ENCODE results near the gene GLO1. TPM values are rescaled to one million over a fixed set of nuclear protein-coding genes. Genes with fewer than 3 reads are reported as not detected.

GLO1 gene
- polyA plus RNA-seq, 1 experiment, result 41.9 TPM

DNA sequence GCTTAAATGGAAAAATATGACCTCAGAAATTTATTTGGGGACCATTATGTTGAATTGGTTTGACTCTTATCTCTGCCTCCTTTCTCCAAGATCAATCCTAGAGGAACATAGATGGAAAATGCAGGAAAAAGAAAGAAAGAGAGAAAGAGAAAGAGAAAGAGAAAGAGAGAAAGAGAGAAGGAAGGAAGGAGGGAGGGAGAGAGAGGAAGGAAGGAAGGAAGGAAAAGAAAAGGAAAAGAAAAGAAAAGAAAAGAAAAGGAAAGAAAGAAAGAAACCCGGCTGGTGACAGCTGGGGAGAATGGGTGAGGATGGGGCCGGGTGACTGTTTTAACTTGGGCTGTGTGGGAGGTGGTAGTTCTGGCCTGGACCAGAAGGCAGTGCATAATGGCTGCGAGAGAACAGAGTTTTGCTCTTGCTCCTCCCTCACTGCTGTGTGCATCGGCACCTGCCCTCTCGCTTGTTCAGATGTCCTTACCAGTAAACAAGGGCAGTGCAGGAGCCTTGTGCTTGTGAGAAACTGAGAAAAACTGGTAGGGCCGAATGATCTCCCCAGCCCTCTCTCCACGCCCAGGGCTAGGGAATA lies 24.7 kb downstream of the GLO1 start:
- ChIA-PET CTCF (interaction anchor here (0.7 to 1.6 kb wide), 2 partner anchors 11 to 13 kb away, joined by 3 read pairs; no protein-coding TSS in a partner anchor), POLR2A (no interaction called here)
- no peaks in the 10 kb centered on the region for H3K27me3 ChIP-seq (ENCODE audit: control insufficient read depth, insufficient read depth, low read length)
- TF ChIP-seq, protein P1, sequence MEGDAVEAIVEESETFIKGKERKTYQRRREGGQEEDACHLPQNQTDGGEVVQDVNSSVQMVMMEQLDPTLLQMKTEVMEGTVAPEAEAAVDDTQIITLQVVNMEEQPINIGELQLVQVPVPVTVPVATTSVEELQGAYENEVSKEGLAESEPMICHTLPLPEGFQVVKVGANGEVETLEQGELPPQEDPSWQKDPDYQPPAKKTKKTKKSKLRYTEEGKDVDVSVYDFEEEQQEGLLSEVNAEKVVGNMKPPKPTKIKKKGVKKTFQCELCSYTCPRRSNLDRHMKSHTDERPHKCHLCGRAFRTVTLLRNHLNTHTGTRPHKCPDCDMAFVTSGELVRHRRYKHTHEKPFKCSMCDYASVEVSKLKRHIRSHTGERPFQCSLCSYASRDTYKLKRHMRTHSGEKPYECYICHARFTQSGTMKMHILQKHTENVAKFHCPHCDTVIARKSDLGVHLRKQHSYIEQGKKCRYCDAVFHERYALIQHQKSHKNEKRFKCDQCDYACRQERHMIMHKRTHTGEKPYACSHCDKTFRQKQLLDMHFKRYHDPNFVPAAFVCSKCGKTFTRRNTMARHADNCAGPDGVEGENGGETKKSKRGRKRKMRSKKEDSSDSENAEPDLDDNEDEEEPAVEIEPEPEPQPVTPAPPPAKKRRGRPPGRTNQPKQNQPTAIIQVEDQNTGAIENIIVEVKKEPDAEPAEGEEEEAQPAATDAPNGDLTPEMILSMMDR (IDR thresholded peaks at IDR 0.05; ENCODE audit: insufficient read depth, low read depth, low read length), result no peak
- no peak for DNase-seq (ENCODE audit: low read depth)
- H3K36me3 ChIP-seq (ENCODE audit: control insufficient read depth, insufficient read depth, low read length), result peaks cover 7% of the 10 kb centered on the region
- H3K4me3 ChIP-seq (ENCODE audit: low read depth, low read length), result no peak overlapping the region

DNA sequence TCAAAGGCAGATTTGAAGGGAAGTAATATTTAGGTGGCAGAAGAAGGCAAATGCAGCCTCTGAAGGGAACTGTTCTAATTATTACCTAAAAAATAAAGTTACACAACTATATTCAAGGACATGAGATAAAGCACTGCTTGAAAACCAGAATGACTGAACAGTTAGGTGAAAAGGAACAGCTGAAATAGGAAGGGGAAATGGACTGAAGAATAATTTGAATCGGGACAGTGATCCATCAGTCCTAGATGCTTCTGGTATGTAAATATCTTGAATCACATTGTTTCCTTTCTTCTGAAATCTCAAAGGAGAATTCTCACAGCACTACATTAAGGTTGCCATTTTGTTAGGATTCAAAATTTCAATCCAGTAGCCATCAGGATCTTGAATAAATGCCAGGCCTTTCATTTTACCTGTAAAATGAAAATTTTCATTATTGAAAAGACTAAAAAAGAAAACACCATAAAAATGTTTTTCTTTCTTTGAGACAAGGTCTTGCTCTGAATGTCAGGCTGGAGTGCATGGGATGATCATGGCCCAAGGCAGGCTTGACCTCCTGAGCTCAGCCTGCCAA lies 25.9 kb downstream of the GLO1 start:
- CTCF ChIA-PET, result interaction anchor here (1.6 kb wide), 1 partner anchor 12 kb away, joined by 3 read pairs; no protein-coding TSS in a partner anchor

DNA sequence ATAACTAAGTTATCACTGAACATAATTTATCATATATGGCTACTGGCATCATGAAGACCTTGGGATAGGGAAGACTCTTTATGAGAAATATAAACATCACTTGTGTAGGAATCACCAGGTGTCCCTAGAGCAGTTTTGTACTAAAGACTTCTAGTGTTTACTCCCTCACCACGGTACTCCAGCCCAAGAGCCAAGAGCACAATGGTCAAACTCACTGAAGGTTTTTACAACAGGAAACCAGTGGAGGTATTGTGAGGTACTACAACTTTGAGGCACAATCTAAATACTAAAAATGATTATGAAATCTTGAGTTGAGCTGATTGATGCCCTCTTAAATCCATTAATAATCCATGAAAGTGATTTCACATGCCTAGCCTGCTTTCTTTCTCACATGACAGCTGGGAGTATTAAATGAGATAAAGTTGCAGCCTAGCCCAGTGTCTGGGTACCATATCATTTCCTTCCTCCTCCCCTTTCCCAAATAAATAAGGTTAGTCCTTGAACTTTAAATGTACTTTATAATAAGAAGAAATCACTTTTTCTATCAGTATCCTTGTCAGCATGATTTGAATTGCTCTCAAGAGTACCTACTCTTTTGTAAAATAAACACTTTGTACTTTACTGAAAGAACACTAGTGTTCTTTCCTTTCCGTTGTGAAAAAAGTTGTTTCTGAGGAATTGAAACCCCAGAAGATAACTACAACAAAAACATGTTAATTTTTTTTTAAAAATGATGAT lies 26.5 kb downstream of the GLO1 start:
- Histone ChIP-seq H3K4me3 (ENCODE audit: low read depth, low read length) (no peak overlapping the region), H3K36me3 (ENCODE audit: control insufficient read depth, insufficient read depth, low read length) (peaks cover 6% of the 10 kb centered on the region), H3K27me3 (ENCODE audit: control insufficient read depth, insufficient read depth, low read length) (no peaks in the 10 kb centered on the region)
- POLR2A ChIA-PET, result interaction anchor here (0.5 kb wide), 1 partner anchor 27 kb away, joined by 6 read pairs; no protein-coding TSS in a partner anchor
- TF ChIP-seq, protein P1 (IDR thresholded peaks at IDR 0.05; ENCODE audit: insufficient read depth, low read depth, low read length), result no peak
- no peak for DNase-seq (ENCODE audit: low read depth)
- CTCF ChIA-PET, result interaction anchor here (1.6 kb wide), 1 partner anchor 12 kb away, joined by 3 read pairs; no protein-coding TSS in a partner anchor

More for the DNA sequence above, 25.9 kb downstream of the GLO1 start:
- no peak for DNase-seq (ENCODE audit: low read depth)
- H3K36me3 ChIP-seq (ENCODE audit: control insufficient read depth, insufficient read depth, low read length), result peaks cover 7% of the 10 kb centered on the region
- no peak overlapping the region for H3K4me3 ChIP-seq (ENCODE audit: low read depth, low read length)
- TF ChIP-seq, protein P1 (IDR thresholded peaks at IDR 0.05; ENCODE audit: insufficient read depth, low read depth, low read length), result no peak
- POLR2A ChIA-PET, result interaction anchor here (0.5 kb wide), 1 partner anchor 26 kb away, joined by 6 read pairs; no protein-coding TSS in a partner anchor
- no peaks in the 10 kb centered on the region for H3K27me3 ChIP-seq (ENCODE audit: control insufficient read depth, insufficient read depth, low read length)

DNA sequence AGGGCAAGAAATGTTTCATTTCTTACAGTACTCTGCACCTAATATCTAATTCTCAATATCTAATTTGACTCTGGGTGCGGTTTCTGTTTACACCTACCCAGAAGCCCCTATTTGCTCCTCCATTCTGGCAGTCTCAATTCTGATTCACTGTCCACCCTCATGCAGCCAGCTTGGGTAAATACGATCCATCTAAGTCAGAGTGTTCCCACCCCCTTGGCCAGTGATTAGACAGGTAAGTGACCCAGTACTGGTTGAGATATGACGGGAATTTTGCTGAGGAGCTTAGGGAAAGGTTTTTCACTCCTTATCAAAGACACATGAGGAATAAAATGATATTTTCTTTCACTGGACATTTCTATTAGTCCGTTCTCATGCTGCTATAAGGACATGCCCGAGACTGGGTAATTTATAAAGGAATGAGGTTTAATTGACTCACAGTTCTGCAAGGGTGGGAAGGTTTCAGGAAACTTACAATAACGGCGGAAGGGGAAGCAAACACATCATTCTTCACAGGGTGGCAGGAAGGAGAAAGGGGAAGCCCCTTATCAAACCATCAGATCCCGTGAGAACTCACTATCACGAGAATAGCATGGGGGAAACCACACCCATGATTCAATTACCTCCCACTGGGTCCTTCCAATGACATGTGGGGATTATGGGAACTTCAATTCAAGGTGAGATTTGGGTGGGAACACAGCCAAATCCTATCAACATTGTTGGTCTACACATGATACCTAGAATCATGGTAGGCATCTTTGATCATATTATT lies 29.4 kb downstream of the GLO1 start:
- TF ChIP-seq, protein P1 (IDR thresholded peaks at IDR 0.05; ENCODE audit: insufficient read depth, low read depth, low read length), result no peak
- no peak for DNase-seq (ENCODE audit: low read depth)
- no peak overlapping the region for H3K4me3 ChIP-seq (ENCODE audit: low read depth, low read length)
- ChIA-PET CTCF (interaction anchor here (0.6 to 0.7 kb wide), 2 partner anchors 179 to 1838 kb away, joined by 3 read pairs; no protein-coding TSS in a partner anchor), POLR2A (no interaction called here)
- peaks cover 3% of the 10 kb centered on the region for H3K36me3 ChIP-seq (ENCODE audit: control insufficient read depth, insufficient read depth, low read length)
- no peaks in the 10 kb centered on the region for H3K27me3 ChIP-seq (ENCODE audit: control insufficient read depth, insufficient read depth, low read length)

Data from BJ (cell line).